Calu3 (cell line): ENCODE results near the gene GFPT2. TPM values are rescaled to one million over a fixed set of nuclear protein-coding genes. Genes with fewer than 3 reads are reported as not detected.

Experiments
- BruUV-seq: library from RNA; stranded (reverse); fragments of 400-500 nt; replicated peaks from 2 replicates; lab custom pipeline; 2021; lab: Mats Ljungman, UMichigan
- CTCF ChIA-PET: fragments of 300-600 bp; sonication (Branson Sonifier 250); formaldehyde crosslinking; loops from one replicate; lab custom pipeline; 2022; ENCODE audit warnings: antibody characterized with exemption; lab: Charles Lee
- DNase-seq: peaks from one replicate; pipeline ENCODE4 v3.0.0; 2022
- H3K27ac Mint-ChIP-seq: one replicate; pipeline ENCODE4 v1.8.0; 2022; ENCODE audit warnings: mixed read lengths; ENCODE audit not compliant: unreplicated experiment
- H3K27me3 Mint-ChIP-seq: one replicate; pipeline ENCODE4 v1.8.0; 2022; ENCODE audit warnings: mixed read lengths; ENCODE audit not compliant: unreplicated experiment
- H3K36me3 Mint-ChIP-seq: one replicate; pipeline ENCODE4 v1.8.0; 2022; ENCODE audit warnings: mild to moderate bottlenecking, moderate library complexity, mixed read lengths; ENCODE audit not compliant: insufficient read depth, unreplicated experiment
- H3K4me1 Mint-ChIP-seq: one replicate; pipeline ENCODE4 v1.8.0; 2022; ENCODE audit warnings: mild to moderate bottlenecking, low read depth, mixed read lengths; ENCODE audit not compliant: unreplicated experiment
- H3K4me3 Mint-ChIP-seq: one replicate; pipeline ENCODE4 v1.8.0; 2022; ENCODE audit warnings: mild to moderate bottlenecking, low read depth, moderate library complexity, mixed read lengths; ENCODE audit not compliant: unreplicated experiment
- H3K9me3 Mint-ChIP-seq: one replicate; pipeline ENCODE4 v1.8.0; 2022; ENCODE audit warnings: low read depth, mixed read lengths; ENCODE audit not compliant: unreplicated experiment
- CTCF ChIP-seq: fragments of 200-600 bp; IDR thresholded peaks from one replicate; pipeline ENCODE4 v1.8.0; 2022; ENCODE audit warnings: antibody characterized with exemption; ENCODE audit not compliant: unreplicated experiment
- intact Hi-C: fragments of 100-400 bp; cut with micrococcal nuclease; formaldehyde crosslinking; loops from one replicate; pipeline ENCODE4 v1.10.0; 2022; ENCODE audit not compliant: unreplicated experiment
- total RNA-seq: library from RNA; stranded (reverse); gene quantifications from 2 replicates; pipeline ENCODE4 v1.2.3, GENCODE V29; 2022

The GFPT2 gene
- total RNA-seq, 1 experiment from 2014 or later, result not detected

- intact Hi-C loops, result no loop called here
- Mint-ChIP-seq H3K9me3 (peaks cover 4% of the 10 kb centered on the region), H3K27me3 (peaks cover 15% of the 10 kb centered on the region), H3K36me3 (no peaks in the 10 kb centered on the region), H3K27ac (no peak overlapping the region), H3K4me1 (no peaks in the 10 kb centered on the region), H3K4me3 (no peak overlapping the region)
- CTCF ChIA-PET, result no interaction called here
- DNase-seq, result no peak
- BruUV-seq, result no TSS peak
- no peak for TF ChIP-seq CTCF
These were observed 46.5 kb upstream of the GFPT2 start for GRCh38 chr5:180399401-180400215.

- BruUV-seq, result no TSS peak
- H3K27ac Mint-ChIP-seq, result no peak overlapping the region
- no peaks in the 10 kb centered on the region for H3K36me3 Mint-ChIP-seq
These were observed 43.8 kb upstream of the GFPT2 start for GRCh38 chr5:180396926-180397325.

GRCh38 chr5:180395540-180396274, 42.6 kb upstream of the GFPT2 start:
- Mint-ChIP-seq H3K36me3 (no peaks in the 10 kb centered on the region), H3K27ac (no peak overlapping the region), H3K9me3 (no peaks in the 10 kb centered on the region), H3K4me1 (no peaks in the 10 kb centered on the region), H3K27me3 (peaks cover 16% of the 10 kb centered on the region), H3K4me3 (no peak overlapping the region)
- no peak for TF ChIP-seq CTCF
- CTCF ChIA-PET, result no interaction called here
- no peak for DNase-seq
- intact Hi-C loops, result no loop called here
- BruUV-seq, result no TSS peak

More at GRCh38 chr5:180396926-180397325, 43.8 kb upstream of the GFPT2 start:
- no peak overlapping the region for H3K4me3 Mint-ChIP-seq
- intact Hi-C loops, result no loop called here
- peaks cover 16% of the 10 kb centered on the region for H3K27me3 Mint-ChIP-seq
- peaks cover 2% of the 10 kb centered on the region for H3K9me3 Mint-ChIP-seq
- CTCF ChIA-PET, result interaction anchor here (0.6 kb wide), 1 partner anchor 28 kb away, joined by 3 read pairs; no protein-coding TSS in a partner anchor
- no peak for DNase-seq
- H3K4me1 Mint-ChIP-seq, result no peaks in the 10 kb centered on the region
- no peak for TF ChIP-seq CTCF

- Mint-ChIP-seq H3K9me3 (no peaks in the 10 kb centered on the region), H3K36me3 (no peaks in the 10 kb centered on the region), H3K4me3 (no peak overlapping the region), H3K27ac (no peak overlapping the region), H3K27me3 (peaks cover 16% of the 10 kb centered on the region), H3K4me1 (no peaks in the 10 kb centered on the region)
- intact Hi-C loops, result no loop called here
- no TSS peak for BruUV-seq
- DNase-seq, result no peak
- no peak for TF ChIP-seq CTCF
- CTCF ChIA-PET, result no interaction called here
These were observed 41.0 kb upstream of the GFPT2 start for GRCh38 chr5:180394031-180394636.
